Neutrophil (primary cell): ENCODE data around the gene FAM72D.
"Not testable (repeated sequence)": the region's sequence is repeated elsewhere in the genome, so short reads cannot be mapped to it uniquely, and the experiment has no call there.

Source experiments
- H3K27ac ChIP-seq: fragments of 200-600 bp; sonication (generic); 2 replicates; pipeline ENCODE4 v1.5.1; 2016; ENCODE audit warnings: mild to moderate bottlenecking, moderate library complexity
- H3K27me3 ChIP-seq: fragments of 200-600 bp; sonication (generic); 2 replicates; pipeline ENCODE4 v1.6.0; 2016; ENCODE audit warnings: mild to moderate bottlenecking
- H3K36me3 ChIP-seq: fragments of 200-600 bp; sonication (generic); 2 replicates; pipeline ENCODE4 v1.5.1; 2017
- H3K4me1 ChIP-seq, 2 experiments: fragments of 200-600 bp in 1 of 2; sonication (generic) in 1 of 2; 1 replicate in 1 of 2; 2 replicates in 1 of 2; pipeline versions ENCODE4 v1.5.1 to v1.6.1; 2013 to 2016; ENCODE audit warnings: low read depth in 1 of 2, low read length in 1 of 2, mild to moderate bottlenecking in 1 of 2, moderate library complexity in 1 of 2; ENCODE audit not compliant: control insufficient read depth in 1 of 2, insufficient read depth in 1 of 2
- H3K4me3 ChIP-seq, 2 experiments: fragments of 200-600 bp in 1 of 2; sonication (generic) in 1 of 2; 1 replicate in 1 of 2; 2 replicates in 1 of 2; pipeline ENCODE4 v1.5.1; 2013 to 2016; ENCODE audit warnings: low read depth in 1 of 2, low read length in 1 of 2, mild to moderate bottlenecking in 1 of 2, moderate library complexity in 1 of 2
- H3K9me3 ChIP-seq: fragments of 200-600 bp; sonication (generic); 2 replicates; pipeline ENCODE4 v1.5.1; 2016

The FAM72D gene

GRCh38 chr1:145114560-145115057 is 18.8 kb downstream of the FAM72D start:
- not testable (repeated sequence) for H3K4me3 ChIP-seq, H3K27me3 ChIP-seq, H3K36me3 ChIP-seq, H3K27ac ChIP-seq, H3K4me1 ChIP-seq, H3K9me3 ChIP-seq

DNA sequence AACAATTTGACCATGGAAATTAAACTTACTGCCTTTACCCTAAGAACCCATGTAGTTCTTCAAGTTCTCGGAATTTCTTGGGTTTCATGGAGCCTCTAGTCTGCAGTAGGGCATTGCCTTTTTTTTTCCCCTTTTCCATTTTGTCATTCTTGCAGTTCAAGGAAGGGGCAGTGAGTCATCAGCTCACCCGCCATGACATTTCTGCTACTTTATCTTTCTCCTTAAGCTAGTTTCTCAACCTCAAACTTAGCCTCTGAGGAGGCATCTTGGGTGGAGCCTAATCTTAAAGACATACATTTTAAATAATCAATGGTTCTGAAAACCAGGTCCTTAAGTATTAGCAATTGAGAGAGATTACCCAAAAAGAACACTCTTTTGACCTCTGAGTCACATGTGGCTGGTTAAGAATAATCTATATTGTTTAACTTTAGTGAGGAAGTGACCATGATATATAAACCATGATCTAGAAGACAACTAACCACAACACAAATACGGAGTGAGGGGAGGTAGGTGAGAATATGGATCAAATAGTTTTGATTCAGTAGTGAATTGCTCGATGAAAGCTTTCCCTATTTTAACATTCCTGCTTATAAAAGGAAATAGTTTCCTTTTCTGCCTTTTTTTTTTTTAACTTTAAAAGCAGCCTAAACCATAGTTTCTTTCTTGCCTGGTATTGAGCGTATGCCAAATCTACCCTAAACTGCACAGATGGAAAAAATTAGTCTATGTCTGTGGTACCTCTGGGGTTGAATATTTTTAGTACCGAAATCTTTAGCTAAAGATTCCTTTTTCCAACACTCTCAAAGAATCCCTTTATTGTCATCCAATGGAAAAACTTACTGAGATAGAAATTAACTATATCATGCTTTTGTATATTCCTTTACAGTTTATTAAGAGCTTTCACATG is 20.1 kb downstream of the FAM72D start:
- H3K4me3 ChIP-seq, H3K4me1 ChIP-seq, H3K36me3 ChIP-seq, H3K9me3 ChIP-seq, H3K27ac ChIP-seq, H3K27me3 ChIP-seq: not testable (repeated sequence)

DNA sequence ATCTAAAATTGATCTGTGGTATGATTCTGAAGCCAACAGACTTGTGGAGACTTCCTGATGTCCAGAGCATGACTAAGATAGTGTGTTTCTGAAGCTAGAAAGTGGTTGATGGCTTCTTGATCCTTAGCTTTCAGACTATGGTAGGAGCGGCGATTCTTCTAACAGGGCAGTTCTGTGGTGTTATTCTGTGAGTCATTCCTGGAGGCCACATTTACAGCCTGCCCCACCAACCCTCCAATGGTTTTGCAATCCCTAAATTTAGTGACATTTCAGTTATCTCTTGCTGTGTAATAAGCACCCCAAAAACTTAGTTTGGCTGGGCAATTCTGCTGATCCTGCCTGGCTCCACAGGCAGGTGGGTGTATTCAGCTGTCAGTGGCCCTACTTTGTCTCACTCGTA is 24.1 kb downstream of the FAM72D start:
- not testable (repeated sequence) for H3K4me3 ChIP-seq, H3K36me3 ChIP-seq

GRCh38 chr1:145122344-145123061 is 26.7 kb downstream of the FAM72D start:
- H3K27me3 ChIP-seq, H3K9me3 ChIP-seq, H3K4me1 ChIP-seq, H3K4me3 ChIP-seq, H3K36me3 ChIP-seq, H3K27ac ChIP-seq: not testable (repeated sequence)

More for the DNA sequence above, 24.1 kb downstream of the FAM72D start:
- not testable (repeated sequence) for H3K27me3 ChIP-seq, H3K4me1 ChIP-seq, H3K27ac ChIP-seq, H3K9me3 ChIP-seq

DNA sequence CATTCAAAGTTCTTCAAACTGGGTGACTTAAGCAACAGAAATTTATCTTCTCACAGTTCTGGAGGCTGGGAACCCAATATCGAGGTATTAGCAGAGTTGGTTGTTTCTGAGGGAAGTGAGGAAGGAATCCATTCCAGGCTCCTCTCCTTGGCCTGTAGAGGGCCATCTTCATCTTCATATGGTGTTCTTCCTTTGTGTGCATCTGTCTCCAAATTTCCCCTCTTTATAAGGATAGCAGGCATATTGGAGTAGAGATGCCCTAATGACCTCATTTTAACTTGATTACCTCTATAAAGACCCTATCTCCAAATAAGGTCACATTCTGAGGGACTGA is 27.3 kb downstream of the FAM72D start:
- H3K27ac ChIP-seq, H3K4me1 ChIP-seq, H3K4me3 ChIP-seq, H3K9me3 ChIP-seq, H3K27me3 ChIP-seq, H3K36me3 ChIP-seq: not testable (repeated sequence)

DNA sequence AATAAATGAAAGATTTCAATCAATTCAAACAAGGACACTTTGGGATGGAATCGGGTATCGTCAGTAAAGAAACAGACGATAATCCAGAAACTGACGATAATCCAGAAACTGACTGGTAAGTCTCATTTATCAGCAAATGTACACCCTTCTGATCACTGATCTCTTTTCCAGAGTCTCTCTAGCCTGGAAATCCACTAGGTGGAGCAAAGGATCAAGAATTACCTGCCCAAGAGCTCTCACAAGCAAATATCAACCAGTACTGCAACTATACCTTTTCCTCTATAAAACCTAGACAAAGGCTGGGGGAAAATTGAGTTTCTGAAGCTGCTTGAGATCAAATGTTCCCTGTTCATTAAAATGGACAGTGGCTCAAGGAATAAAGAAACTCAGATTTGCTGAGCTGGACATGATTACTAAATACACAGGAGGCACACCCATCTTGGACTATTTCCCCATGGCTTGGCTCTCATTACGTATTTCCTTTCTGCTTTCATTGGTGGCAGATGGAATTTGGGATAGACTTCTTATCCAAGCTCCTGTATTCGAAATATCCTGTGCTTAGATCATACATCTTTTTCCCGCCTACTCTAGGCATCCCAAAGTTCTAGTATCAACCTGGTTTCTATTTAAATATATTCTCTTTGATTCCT is 28.3 kb downstream of the FAM72D start:
- H3K27me3 ChIP-seq, H3K36me3 ChIP-seq, H3K27ac ChIP-seq, H3K4me1 ChIP-seq, H3K9me3 ChIP-seq, H3K4me3 ChIP-seq: not testable (repeated sequence)

DNA sequence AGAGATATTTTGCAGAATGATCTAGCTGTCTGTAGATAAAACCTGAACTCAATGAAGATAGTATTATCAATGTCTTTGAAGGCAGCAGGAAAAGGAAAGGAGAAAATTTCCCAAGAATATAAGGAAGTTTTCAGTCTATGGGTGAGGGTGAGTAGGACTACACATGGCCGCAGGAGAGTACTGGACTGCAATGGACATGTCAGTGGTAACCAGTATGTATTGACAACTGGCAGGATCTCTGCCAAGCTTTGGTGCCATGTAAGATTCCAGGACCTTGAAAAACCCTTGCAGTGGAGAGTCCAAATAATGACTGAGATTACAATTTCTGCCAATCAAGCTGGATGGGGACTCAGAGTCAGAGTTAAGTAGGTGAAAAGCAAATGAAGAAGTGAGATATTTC is 29.3 kb downstream of the FAM72D start:
- H3K9me3 ChIP-seq, H3K27me3 ChIP-seq, H3K4me3 ChIP-seq, H3K4me1 ChIP-seq, H3K27ac ChIP-seq, H3K36me3 ChIP-seq: not testable (repeated sequence)

DNA sequence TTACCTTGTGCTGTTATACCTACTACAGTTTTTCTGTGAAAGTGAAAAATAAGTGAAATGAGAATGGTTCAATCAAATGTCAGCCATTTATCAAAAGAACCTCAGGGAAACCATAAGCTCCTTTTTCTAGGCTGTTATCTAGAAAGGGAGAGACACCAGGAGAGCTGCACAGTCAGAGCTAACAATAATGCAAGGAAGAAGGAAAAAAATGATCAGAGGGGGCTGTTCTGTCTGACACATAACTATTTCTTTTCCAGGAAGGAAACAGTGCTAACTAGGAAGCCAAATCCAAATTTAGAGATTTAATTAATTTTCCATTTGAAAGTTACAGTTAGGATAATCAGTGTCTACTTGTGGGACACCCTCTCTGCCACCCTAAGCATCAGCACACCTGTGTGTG is 31.4 kb downstream of the FAM72D start:
- H3K4me3 ChIP-seq, H3K4me1 ChIP-seq, H3K27ac ChIP-seq, H3K27me3 ChIP-seq, H3K9me3 ChIP-seq, H3K36me3 ChIP-seq: not testable (repeated sequence)

GRCh38 chr1:145128697-145129469 is 33.1 kb downstream of the FAM72D start:
- H3K9me3 ChIP-seq, H3K4me1 ChIP-seq, H3K4me3 ChIP-seq, H3K27ac ChIP-seq, H3K27me3 ChIP-seq, H3K36me3 ChIP-seq: not testable (repeated sequence)

DNA sequence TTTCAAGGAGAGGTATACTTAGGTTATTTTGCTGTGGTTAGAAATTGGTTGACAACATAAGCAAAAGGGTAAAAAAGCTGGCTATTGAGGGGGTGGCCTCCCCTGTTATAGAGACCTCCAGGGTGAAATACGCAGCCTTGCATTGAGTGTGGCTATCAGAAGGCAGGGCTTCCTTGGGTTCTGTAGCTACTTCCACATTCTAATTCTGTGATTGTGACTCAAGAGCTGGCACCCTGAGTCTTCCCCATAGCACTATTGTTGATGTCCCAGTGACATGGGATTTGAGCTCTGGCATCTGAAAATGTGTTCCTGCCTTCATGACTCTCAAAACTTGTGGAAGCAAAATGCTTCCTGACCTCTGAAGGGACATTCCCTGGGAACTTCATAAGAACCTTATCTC is 38.7 kb downstream of the FAM72D start:
- not testable (repeated sequence) for H3K36me3 ChIP-seq, H3K9me3 ChIP-seq, H3K4me3 ChIP-seq, H3K4me1 ChIP-seq, H3K27me3 ChIP-seq, H3K27ac ChIP-seq

- not testable (repeated sequence) for H3K36me3 ChIP-seq, H3K4me3 ChIP-seq, H3K27ac ChIP-seq, H3K27me3 ChIP-seq, H3K9me3 ChIP-seq, H3K4me1 ChIP-seq
Measured at GRCh38 chr1:145140549-145140948, 44.8 kb downstream of the FAM72D start.

DNA sequence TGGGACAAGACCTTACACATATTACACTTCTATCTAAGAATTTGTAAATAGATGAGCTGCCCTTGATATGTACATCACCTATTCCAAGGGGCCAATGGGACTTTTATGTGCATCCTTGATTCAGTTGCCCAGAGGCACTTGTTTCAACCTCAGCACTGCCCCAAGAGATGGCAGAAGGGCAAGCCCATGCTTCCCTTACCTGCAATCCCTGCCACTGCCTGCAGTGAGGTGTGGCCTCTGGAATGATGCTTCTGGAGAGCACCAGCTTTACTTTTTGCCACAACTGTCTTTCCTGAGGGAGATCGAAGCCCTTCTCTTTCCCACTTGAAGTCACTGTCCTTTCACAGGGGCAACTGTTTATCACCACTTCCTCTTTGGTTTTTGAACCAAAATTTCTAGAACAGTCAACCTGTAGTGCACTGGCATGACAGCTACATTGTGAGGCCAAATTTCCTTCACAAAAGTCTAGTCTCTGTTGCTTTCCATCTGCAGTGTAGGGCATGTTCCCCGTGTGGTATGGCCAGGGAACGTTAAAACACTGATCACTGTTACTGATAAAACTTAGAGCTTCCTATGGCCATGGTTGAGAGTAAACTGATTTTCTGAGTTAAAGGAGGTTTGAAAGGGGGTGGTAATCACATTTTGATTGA is 48.6 kb downstream of the FAM72D start:
- not testable (repeated sequence) for H3K27ac ChIP-seq, H3K4me1 ChIP-seq, H3K9me3 ChIP-seq, H3K27me3 ChIP-seq, H3K4me3 ChIP-seq, H3K36me3 ChIP-seq

GRCh38 chr1:145146308-145146707 is 50.5 kb downstream of the FAM72D start:
- not testable (repeated sequence) for H3K4me3 ChIP-seq, H3K4me1 ChIP-seq, H3K27me3 ChIP-seq, H3K27ac ChIP-seq, H3K36me3 ChIP-seq, H3K9me3 ChIP-seq
